SK-N-SH treated with all-trans-retinoic acid at 6 μM for 48 hours (cell line): ENCODE results near the gene KRT78.

Experiments used
- ATAC-seq: fragments of 200-7000 bp; cut with Tn5 transposase; 3 replicates; pipeline ENCODE4 v1.9.1; 2020; ENCODE audit warnings: mild to moderate bottlenecking, moderate library complexity
- ARNTL ChIP-seq: fragments of 450-650 bp; formaldehyde crosslinking; IDR thresholded peaks from 2 replicates; pipeline ENCODE4 v1.5.0; 2020; ENCODE audit warnings: low read depth, mild to moderate bottlenecking, moderate library complexity, borderline replicate concordance
- BACH2 ChIP-seq: fragments of 250-450 bp; sonication (Bioruptor Pico); IDR thresholded peaks from 2 replicates; pipeline ENCODE4 v1.9.0; 2021; ENCODE audit warnings: mild to moderate bottlenecking, borderline replicate concordance
- CREB5 ChIP-seq: fragments of 250-450 bp; sonication (Bioruptor Pico); IDR thresholded peaks from 2 replicates; pipeline ENCODE4 v1.5.1; 2020; ENCODE audit warnings: low read depth, mild to moderate bottlenecking, moderate library complexity
- ESRRG ChIP-seq: fragments of 250-450 bp; sonication (Bioruptor Pico); IDR thresholded peaks from 2 replicates; pipeline ENCODE4 v1.6.1; 2021; ENCODE audit warnings: mild to moderate bottlenecking
- GLIS3 ChIP-seq: fragments of 250-450 bp; sonication (Bioruptor Pico); IDR thresholded peaks from 2 replicates; pipeline ENCODE4 v1.5.0; 2020; ENCODE audit warnings: mild to moderate bottlenecking, moderate library complexity
- ISL1 ChIP-seq: fragments of 250-450 bp; sonication (Bioruptor Pico); IDR thresholded peaks from 2 replicates; pipeline ENCODE4 v2.1.2; 2022; ENCODE audit warnings: mild to moderate bottlenecking, moderate library complexity
- OSR1 ChIP-seq: fragments of 250-450 bp; sonication (Bioruptor Pico); IDR thresholded peaks from 2 replicates; pipeline ENCODE4 v1.8.0; 2022; ENCODE audit warnings: moderate library complexity, mild to moderate bottlenecking, inconsistent platforms
- PATZ1 ChIP-seq: fragments of 250-450 bp; sonication (Bioruptor Pico); IDR thresholded peaks from 2 replicates; pipeline ENCODE4 v1.8.0; 2020; ENCODE audit warnings: mild to moderate bottlenecking, moderate library complexity, borderline replicate concordance
- POU6F1 ChIP-seq: fragments of 250-450 bp; sonication (Bioruptor Pico); IDR thresholded peaks from 2 replicates; pipeline ENCODE4 v1.8.0; 2021; ENCODE audit warnings: low read depth, mild to moderate bottlenecking, moderate library complexity, borderline replicate concordance
- PPARA ChIP-seq: fragments of 250-450 bp; sonication (Bioruptor Pico); IDR thresholded peaks from 2 replicates; pipeline ENCODE4 v1.5.0; 2020; ENCODE audit warnings: mild to moderate bottlenecking, borderline replicate concordance
- RARB ChIP-seq: fragments of 250-450 bp; sonication (Bioruptor Pico); IDR thresholded peaks from 2 replicates; pipeline ENCODE4 v1.8.0; 2021; ENCODE audit warnings: mild to moderate bottlenecking, moderate library complexity
- TCF4 ChIP-seq: fragments of 250-450 bp; sonication (Bioruptor Pico); IDR thresholded peaks from 2 replicates; pipeline ENCODE4 v1.8.0; 2021; ENCODE audit warnings: mild to moderate bottlenecking, moderate library complexity, borderline replicate concordance
- TOX ChIP-seq: fragments of 250-450 bp; sonication (Bioruptor Pico); IDR thresholded peaks from 2 replicates; pipeline ENCODE4 v1.8.0; 2021; ENCODE audit warnings: mild to moderate bottlenecking, moderate library complexity, borderline replicate concordance
- TSHZ2 ChIP-seq: fragments of 250-450 bp; sonication (Bioruptor Pico); IDR thresholded peaks from 2 replicates; pipeline ENCODE4 v1.5.0; 2020; ENCODE audit warnings: mild to moderate bottlenecking, moderate library complexity
- ZC3H10 ChIP-seq: fragments of 250-450 bp; sonication (Bioruptor Pico); IDR thresholded peaks from 2 replicates; pipeline ENCODE4 v1.5.1; 2021; ENCODE audit warnings: mild to moderate bottlenecking, moderate library complexity
- ZFP30 ChIP-seq: fragments of 450-650 bp; formaldehyde crosslinking; IDR thresholded peaks from 2 replicates; pipeline ENCODE4 v1.5.0; 2022; ENCODE audit warnings: mild to moderate bottlenecking, moderate library complexity
- ZNF565 ChIP-seq: fragments of 450-650 bp; formaldehyde crosslinking; conservative IDR thresholded peaks from 2 replicates; pipeline ENCODE4 v1.5.0; 2020; ENCODE audit warnings: low read depth, mild to moderate bottlenecking, moderate library complexity
- ZNF70 ChIP-seq: fragments of 450-650 bp; formaldehyde crosslinking; IDR thresholded peaks from 2 replicates; pipeline ENCODE4 v1.5.0; 2020; ENCODE audit warnings: mild to moderate bottlenecking, moderate library complexity
- ZNF8 ChIP-seq: fragments of 450-650 bp; formaldehyde crosslinking; IDR thresholded peaks from 2 replicates; pipeline ENCODE4 v1.5.0; 2020; ENCODE audit warnings: mild to moderate bottlenecking, moderate library complexity

Gene KRT78

GRCh38 chr12:52805739-52806138 is 43.1 kb downstream of the KRT78 start (continued):
- TF ChIP-seq TCF4 (no peak), RARB (no peak), TOX (no peak), GLIS3 (CRISPR knock-in tag) (no peak), ARNTL (CRISPR knock-in tag) (no peak), ISL1 (CRISPR knock-in tag) (no peak)

GRCh38 chr12:52805000-52805399 is 43.8 kb downstream of the KRT78 start:
- ATAC-seq: no peak
- no peak for TF ChIP-seq ZNF70 (CRISPR knock-in tag)
- TF ChIP-seq OSR1 (CRISPR knock-in tag): no peak
- TF ChIP-seq ZNF8 (CRISPR knock-in tag): no peak
- TF ChIP-seq BACH2 (CRISPR knock-in tag): no peak

- ATAC-seq: no peak
- TF ChIP-seq TSHZ2 (CRISPR knock-in tag) (no peak), TCF4 (no peak), GLIS3 (CRISPR knock-in tag) (no peak), RARB (no peak), CREB5 (CRISPR knock-in tag) (no peak), ARNTL (CRISPR knock-in tag) (no peak), ZNF565 (CRISPR knock-in tag) (no peak)
These were observed 46.4 kb downstream of the KRT78 start for GRCh38 chr12:52802442-52802841.

GRCh38 chr12:52801773-52802172 is 47.0 kb downstream of the KRT78 start:
- TF ChIP-seq POU6F1 (CRISPR knock-in tag) (no peak), OSR1 (CRISPR knock-in tag) (no peak), PPARA (CRISPR knock-in tag) (no peak), GLIS3 (CRISPR knock-in tag) (no peak), ZNF565 (CRISPR knock-in tag) (no peak), ESRRG (CRISPR knock-in tag) (no peak), ARNTL (CRISPR knock-in tag) (no peak), ZC3H10 (CRISPR knock-in tag) (no peak), ZFP30 (CRISPR knock-in tag) (no peak), BACH2 (CRISPR knock-in tag) (no peak), PATZ1 (CRISPR knock-in tag) (no peak), TCF4 (no peak)
- no peak for ATAC-seq

GRCh38 chr12:52800259-52800917 is 48.4 kb downstream of the KRT78 start:
- ATAC-seq: no peak
- TF ChIP-seq TSHZ2 (CRISPR knock-in tag) (no peak), OSR1 (CRISPR knock-in tag) (no peak), TOX (no peak)
